ENCODE measurements around the gene RBMS3. TPM values are rescaled to one million over a fixed set of nuclear protein-coding genes. Genes with fewer than 3 reads are reported as not detected.
A peak's percentile ranks its signal among the peaks of the same experiment; 100 is the strongest.

The RBMS3 gene
- total RNA-seq, 1 experiment from 2014 or later: 8.7 TPM

- H3K36me3 Mint-ChIP-seq: no peaks in the 10 kb centered on the region
- no peaks in the 10 kb centered on the region for H3K9me3 Mint-ChIP-seq
- no peak for DNase-seq (ENCODE audit: low spot score)
- no peaks in the 10 kb centered on the region for H3K27me3 Mint-ChIP-seq (ENCODE audit: low read depth)
- ChIA-PET CTCF (no interaction called here), POLR2A (interaction anchor here (0.6 kb wide), 1 partner anchor 391 kb away, joined by 3 read pairs; no protein-coding TSS in a partner anchor)
- TF ChIP-seq SP1 (CRISPR knock-in tag; conservative IDR thresholded peaks at IDR 0.05) (no peak), FOXP4 (CRISPR knock-in tag; IDR thresholded peaks at IDR 0.05) (peak; percentile 54; the same call in 1 of the 2 replicates), TCF7 (CRISPR knock-in tag; IDR thresholded peaks at IDR 0.05; ENCODE audit: low read depth) (no peak)
- H3K27ac Mint-ChIP-seq: peak overlapping the region; percentile 36
- no peak overlapping the region for H3K4me3 Mint-ChIP-seq
- ATAC-seq: peak; percentile 34; the same call in 1 of the 2 replicates
- H3K4me1 Mint-ChIP-seq: peaks cover 33% of the 10 kb centered on the region
Measured at GRCh38 chr3:29557825-29558224, 277.0 kb downstream of the RBMS3 start.

- ChIA-PET POLR2A (interaction anchor here (0.6 kb wide), 1 partner anchor 1357 kb away, joined by 4 read pairs; no protein-coding TSS in a partner anchor), CTCF (no interaction called here)
- TF ChIP-seq MLX (CRISPR knock-in tag; IDR thresholded peaks at IDR 0.05): no peak
- TF ChIP-seq TEAD4 (CRISPR knock-in tag; IDR thresholded peaks at IDR 0.05): no peak
- no peak for TF ChIP-seq CTCF (IDR thresholded peaks at IDR 0.05)
- TF ChIP-seq ARID4B (CRISPR knock-in tag; IDR thresholded peaks at IDR 0.05; ENCODE audit: borderline replicate concordance): no peak
- no peak for TF ChIP-seq ZSCAN18 (CRISPR knock-in tag; IDR thresholded peaks at IDR 0.05)
- TF ChIP-seq GABPB1 (CRISPR knock-in tag; IDR thresholded peaks at IDR 0.05): no peak
- TF ChIP-seq NR3C1 (CRISPR knock-in tag; conservative IDR thresholded peaks at IDR 0.05; ENCODE audit: low read depth): no peak
- TF ChIP-seq ZNF425 (CRISPR knock-in tag; conservative IDR thresholded peaks at IDR 0.05): no peak
- no peak for TF ChIP-seq ERG (CRISPR knock-in tag; IDR thresholded peaks at IDR 0.05)
- no peak for TF ChIP-seq SOX15 (CRISPR knock-in tag; IDR thresholded peaks at IDR 0.05)
- TF ChIP-seq JAZF1 (CRISPR knock-in tag; IDR thresholded peaks at IDR 0.05): no peak
- TF ChIP-seq ZNF121 (CRISPR knock-in tag; IDR thresholded peaks at IDR 0.05): no peak
- TF ChIP-seq USF2 (CRISPR knock-in tag; IDR thresholded peaks at IDR 0.05): no peak
- TF ChIP-seq ZNF423 (CRISPR knock-in tag; IDR thresholded peaks at IDR 0.05): no peak
- no peak for ATAC-seq
- Mint-ChIP-seq H3K27me3 (ENCODE audit: low read depth) (no peaks in the 10 kb centered on the region), H3K4me1 (peaks cover 33% of the 10 kb centered on the region), H3K4me3 (no peak overlapping the region), H3K27ac (no peak overlapping the region), H3K9me3 (no peaks in the 10 kb centered on the region), H3K36me3 (no peaks in the 10 kb centered on the region)
- DNase-seq (ENCODE audit: low spot score): no peak
Measured at GRCh38 chr3:29559741-29560465, 279.0 kb downstream of the RBMS3 start.

All from WTC11 (cell line).